Right lobe of liver (tissue), 6 donors: ENCODE results near the gene OBP2B. TPM values are rescaled to one million over a fixed set of nuclear protein-coding genes. Genes with fewer than 3 reads are reported as not detected.

ENCODE experiments used
- ATAC-seq, 4 donors: fragments of 200-7000 bp; cut with Tn5 transposase; one replicate each; pipeline ENCODE4 v1.9.1; 2020; ENCODE audit warnings: mild to moderate bottlenecking in 4 of 4, moderate library complexity in 4 of 4
- DNase-seq, 3 donors: peaks; one replicate each; pipeline ENCODE4 v3.0.0-alpha.2; 2020
- H3K27ac ChIP-seq, 3 donors: fragments of 200-600 bp; one replicate each; pipeline ENCODE4 v1.8.0; 2022
- H3K27me3 ChIP-seq, 2 donors: fragments of 200-600 bp; one replicate each; pipeline ENCODE4 v1.8.0; 2022
- H3K36me3 ChIP-seq, 4 donors: fragments of 200-600 bp; sonication (generic) in 1 of 4; one replicate each; pipeline versions ENCODE4 v1.5.1 to v1.8.0; 2017 to 2022; ENCODE audit warnings: control low read depth in 1 of 4
- H3K4me1 ChIP-seq, 4 donors: fragments of 200-600 bp; sonication (generic) in 1 of 4; one replicate each; pipeline versions ENCODE4 v1.5.1 to v1.8.0; 2017 to 2022; ENCODE audit warnings: control low read depth in 1 of 4
- H3K4me3 ChIP-seq, 3 donors: fragments of 200-600 bp; one replicate each; pipeline ENCODE4 v1.8.0; 2022
- H3K9me3 ChIP-seq, 4 donors: fragments of 200-600 bp; sonication (generic) in 1 of 4; one replicate each; pipeline versions ENCODE4 v1.5.1 to v1.8.0; 2017 to 2022; ENCODE audit warnings: control low read depth in 1 of 4
- POLR2A ChIP-seq: fragments of 450-650 bp; IDR thresholded peaks from one replicate; pipeline ENCODE4 v1.6.1; 2017; ENCODE audit warnings: antibody characterized with exemption, mild to moderate bottlenecking
- WGBS: methylation state at CpG from one replicate; pipeline ENCODE4 v1.1.6; 2018; ENCODE audit warnings: low coverage, low lambda C conversion rate; ENCODE audit not compliant: insufficient coverage; ENCODE audit errors: missing lambda C conversion rate; 5-methylcytosine and 5-hydroxymethylcytosine counted together
- intact Hi-C, 2 donors: fragments of 100-400 bp; cut with DNase I; formaldehyde crosslinking; loops; one replicate each; pipeline versions ENCODE4 v1.11.2 to v1.14.1; 2022
- total RNA-seq, 6 experiments: library from RNA; depleted of rRNA in 2 of 6; stranded (reverse); fragments of >200 nt in 2 of 6; fragmentation: NEBNext Ultra II Directional in 3 of 6; extraction: Animal tissue kit (Norgen Biotek cat#: 25700) in 3 of 6; gene quantifications; one replicate each; pipeline versions ENCODE4 v1.1.0 to v1.2.4, GENCODE V29; 2016 to 2023
- TF ChIP-seq, protein P1 (sequence below), 4 donors: fragments of 200-600 bp in 3 of 4; fragments of 450-650 bp in 1 of 4; IDR thresholded peaks; one replicate each; pipeline versions ENCODE4 v1.5.1 to v1.8.0; 2016 to 2022; ENCODE audit warnings: antibody characterized with exemption in 4 of 4, mild to moderate bottlenecking in 2 of 4
- donor health status: DM: no; HTN: yes; CAD: no.
- donor health status: DM: no; HTN: no; CAD: no.
- donor health status: DM: no; HTN: no; CAD: no.
- donor health status: DM: no; HTN: yes; CAD: no.
- donor health status: DM: no; HTN: yes; CAD: no.

OBP2B gene
- total RNA-seq, 6 experiments from 2014 or later: not detected

DNA sequence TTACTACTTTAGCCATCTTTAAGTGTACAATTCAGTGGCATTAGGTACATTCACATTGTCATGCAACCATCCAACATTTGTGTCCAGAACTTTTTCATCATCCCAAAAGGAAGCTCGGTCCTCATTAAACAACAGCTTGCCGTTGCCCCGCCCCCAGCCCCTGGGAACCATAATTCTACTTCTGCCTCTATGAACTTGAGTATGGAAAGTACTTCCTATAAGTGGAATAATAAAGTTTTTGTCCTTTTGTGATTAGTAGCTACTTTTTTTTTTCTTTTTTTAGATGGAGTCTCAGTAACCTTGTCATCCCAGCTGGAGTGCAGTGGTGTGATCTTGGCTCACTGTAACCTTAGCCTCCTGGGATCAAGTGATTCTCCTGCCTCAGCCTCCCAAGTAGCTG lies 50.4 kb downstream of the OBP2B start:
- TF ChIP-seq, protein P1, sequence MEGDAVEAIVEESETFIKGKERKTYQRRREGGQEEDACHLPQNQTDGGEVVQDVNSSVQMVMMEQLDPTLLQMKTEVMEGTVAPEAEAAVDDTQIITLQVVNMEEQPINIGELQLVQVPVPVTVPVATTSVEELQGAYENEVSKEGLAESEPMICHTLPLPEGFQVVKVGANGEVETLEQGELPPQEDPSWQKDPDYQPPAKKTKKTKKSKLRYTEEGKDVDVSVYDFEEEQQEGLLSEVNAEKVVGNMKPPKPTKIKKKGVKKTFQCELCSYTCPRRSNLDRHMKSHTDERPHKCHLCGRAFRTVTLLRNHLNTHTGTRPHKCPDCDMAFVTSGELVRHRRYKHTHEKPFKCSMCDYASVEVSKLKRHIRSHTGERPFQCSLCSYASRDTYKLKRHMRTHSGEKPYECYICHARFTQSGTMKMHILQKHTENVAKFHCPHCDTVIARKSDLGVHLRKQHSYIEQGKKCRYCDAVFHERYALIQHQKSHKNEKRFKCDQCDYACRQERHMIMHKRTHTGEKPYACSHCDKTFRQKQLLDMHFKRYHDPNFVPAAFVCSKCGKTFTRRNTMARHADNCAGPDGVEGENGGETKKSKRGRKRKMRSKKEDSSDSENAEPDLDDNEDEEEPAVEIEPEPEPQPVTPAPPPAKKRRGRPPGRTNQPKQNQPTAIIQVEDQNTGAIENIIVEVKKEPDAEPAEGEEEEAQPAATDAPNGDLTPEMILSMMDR (IDR thresholded peaks at IDR 0.05): no peak
- no peak for TF ChIP-seq POLR2A
- ATAC-seq: no peak
- DNase-seq: no peak
- H3K36me3 ChIP-seq: no peaks in the 10 kb centered on the region
- H3K27me3 ChIP-seq: no peaks in the 10 kb centered on the region
- 100% methylated on average over 3 of the region's 3 CpGs for WGBS
- H3K4me1 ChIP-seq: peaks cover 0 to 6% (median 0%) of the 10 kb centered on the region in 4 donors
- H3K9me3 ChIP-seq: no peaks in the 10 kb centered on the region
- intact Hi-C loops: no loop called here
- no peak overlapping the region for H3K27ac ChIP-seq
- H3K4me3 ChIP-seq: no peak overlapping the region

Other genes starting within 250 kb of the OBP2B start
- under 1 TPM in 3 of 6 experiments, not detected in 3; 0.24 to 0.64 (median 0.39) TPM for gene GFI1B, start 230.6 kb downstream of the OBP2B start, total RNA-seq
- gene GTF3C5, start 178.3 kb downstream of the OBP2B start, total RNA-seq: 10 to 100 TPM; 18.4 to 30.5 (median 19.8) TPM
- gene CEL, start 147.3 kb downstream of the OBP2B start, total RNA-seq: under 1 TPM in 4 of 6 experiments, not detected in 2; 0.19 to 0.35 (median 0.26) TPM
- gene RALGDS, start 88.0 kb downstream of the OBP2B start, total RNA-seq: 10 to 100 TPM in 1 of 6 experiments, 1 to 10 TPM in 5; 4.3 to 19.8 (median 5.7) TPM
- 1 to 10 TPM in 5 of 6 experiments, under 1 TPM in 1; 0.68 to 3.7 (median 1.9) TPM for gene GBGT1, start 45.3 kb downstream of the OBP2B start, total RNA-seq
- gene ABO, start 66.0 kb upstream of the OBP2B start, total RNA-seq: under 1 TPM in 2 of 6 experiments, not detected in 4; 0.06 to 0.29 TPM
- gene SURF6, start 126.9 kb upstream of the OBP2B start, total RNA-seq: 1 to 10 TPM; 5.8 to 8.8 (median 7.6) TPM
- gene MED22, start 138.9 kb upstream of the OBP2B start, total RNA-seq: 10 to 100 TPM in 1 of 6 experiments, 1 to 10 TPM in 5; 5.9 to 14.5 (median 8.1) TPM
- 100 to 1,000 TPM; 529 to 851 (median 616) TPM for gene RPL7A, start 139.0 kb upstream of the OBP2B start, total RNA-seq
- 10 to 100 TPM; 37.4 to 68.8 (median 44.5) TPM for gene SURF1, start 147.2 kb upstream of the OBP2B start, total RNA-seq
- gene SURF2, start 147.3 kb upstream of the OBP2B start, total RNA-seq: 10 to 100 TPM in 2 of 6 experiments, 1 to 10 TPM in 4; 6.3 to 16.9 (median 8.2) TPM
- gene SURF4, start 166.8 kb upstream of the OBP2B start, total RNA-seq: 100 to 1,000 TPM; 181 to 243 (median 213) TPM
- gene STKLD1, start 167.1 kb upstream of the OBP2B start, total RNA-seq: 1 to 10 TPM in 2 of 6 experiments, under 1 TPM in 3, not detected in 1; 0.43 to 2.6 (median 0.81) TPM
- 10 to 100 TPM in 5 of 6 experiments, 1 to 10 TPM in 1; 9.5 to 19.9 (median 12.0) TPM for gene REXO4, start 208.8 kb upstream of the OBP2B start, total RNA-seq
- 10 to 100 TPM in 3 of 6 experiments, 1 to 10 TPM in 3; 8.1 to 27.7 (median 11.3) TPM for gene ADAMTS13, start 213.1 kb upstream of the OBP2B start, total RNA-seq